ENCODE results near the gene CDC5L.
"Not testable (repeated sequence)": the region's sequence is repeated elsewhere in the genome, so short reads cannot be mapped to it uniquely, and the experiment has no call there.

The CDC5L gene

DNA sequence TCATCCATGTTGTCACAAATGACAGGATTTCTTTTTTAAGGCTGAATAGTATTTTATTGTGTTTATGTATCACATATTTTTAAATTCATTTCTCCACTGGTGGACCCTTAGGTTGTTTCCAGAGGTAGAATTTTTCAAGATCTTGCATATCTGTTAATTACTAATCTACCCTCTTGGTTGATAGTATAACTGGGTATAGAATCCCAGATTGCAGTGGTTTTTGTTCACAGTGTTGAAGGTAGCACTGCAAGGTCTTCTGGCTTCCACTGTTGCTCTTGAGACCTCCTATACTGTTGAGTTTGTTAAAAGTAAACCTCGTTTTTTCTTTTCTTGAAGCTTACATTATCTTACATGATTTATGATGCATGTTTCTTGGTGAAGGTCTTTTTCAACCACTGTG lies 22.9 kb downstream of the CDC5L start:
- in situ Hi-C loops (cut with HindIII; ENCODE audit: low sequenced_read_pairs): no loop called here

DNA sequence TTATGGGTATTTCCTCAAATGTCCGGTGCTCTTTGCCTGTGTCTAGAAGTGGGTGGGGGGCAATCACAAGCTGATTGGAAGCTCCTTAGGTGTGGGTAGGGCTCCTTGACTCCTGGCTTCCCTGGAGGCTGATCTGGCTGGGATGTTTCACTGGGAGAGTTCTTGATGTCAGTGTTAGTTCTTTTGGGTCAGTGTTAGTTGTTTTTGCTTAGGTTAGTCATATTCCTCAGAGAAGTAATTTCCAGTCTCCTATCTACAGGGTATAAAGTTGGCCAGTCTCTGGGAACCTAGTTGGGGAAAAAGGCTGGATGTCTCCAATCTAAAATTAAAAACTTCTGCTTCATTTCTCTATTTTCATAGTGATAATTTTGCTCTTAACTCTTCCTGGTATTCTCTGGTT lies 23.6 kb downstream of the CDC5L start:
- in situ Hi-C loops (cut with HindIII; ENCODE audit: low sequenced_read_pairs): no loop called here

DNA sequence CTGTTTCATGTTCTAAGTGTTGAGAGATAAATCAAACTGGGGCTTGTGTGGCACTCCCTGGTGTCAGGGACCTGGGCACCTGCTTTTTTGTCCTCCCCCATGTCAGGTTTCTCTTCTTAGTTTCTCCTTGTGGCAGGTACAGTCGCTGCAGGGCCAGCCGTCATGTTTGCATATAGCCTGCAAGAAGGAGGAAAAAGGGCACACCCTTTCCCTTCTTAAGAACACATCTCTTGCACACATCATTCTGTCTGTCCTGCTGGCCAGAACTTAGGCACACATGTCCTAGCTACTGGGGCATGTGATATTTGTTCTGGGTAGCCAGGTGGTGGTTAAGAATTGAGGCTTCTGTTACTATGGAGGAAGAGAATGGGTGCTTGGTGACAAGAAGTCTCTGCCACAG lies 27.9 kb downstream of the CDC5L start:
- in situ Hi-C loops (cut with HindIII; ENCODE audit: low sequenced_read_pairs): no loop called here

DNA sequence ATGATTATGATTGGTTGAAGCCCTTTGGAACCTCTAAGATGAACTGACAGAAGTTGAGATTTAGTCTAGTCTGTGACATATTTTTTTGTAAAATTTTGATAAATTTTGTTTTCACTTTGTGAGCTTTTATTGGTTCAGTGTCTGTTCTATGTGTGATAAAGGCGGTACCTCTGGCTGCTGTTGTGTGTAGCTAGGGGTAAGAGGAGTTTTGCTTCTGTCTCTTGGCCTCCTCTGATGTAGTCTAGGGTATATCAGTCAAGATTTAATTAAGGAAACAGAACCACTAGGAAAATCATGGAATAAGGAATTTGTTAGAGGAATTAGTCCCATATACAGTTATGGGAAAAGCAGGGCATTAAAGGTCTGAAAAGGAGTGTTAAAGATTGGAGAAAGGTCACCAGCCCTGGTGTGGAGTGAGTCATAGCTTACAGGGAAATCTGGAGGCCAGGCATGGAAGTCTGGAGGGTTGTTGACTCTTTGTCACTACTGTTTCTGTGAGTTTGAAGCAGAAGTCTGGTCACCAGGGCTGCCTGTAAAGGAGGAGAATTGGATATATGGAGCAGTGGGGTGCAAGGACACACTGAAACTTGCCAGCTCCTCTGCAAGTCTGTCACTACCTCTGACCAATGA lies 28.5 kb downstream of the CDC5L start:
- in situ Hi-C loops (cut with HindIII; ENCODE audit: low sequenced_read_pairs): no loop called here

DNA sequence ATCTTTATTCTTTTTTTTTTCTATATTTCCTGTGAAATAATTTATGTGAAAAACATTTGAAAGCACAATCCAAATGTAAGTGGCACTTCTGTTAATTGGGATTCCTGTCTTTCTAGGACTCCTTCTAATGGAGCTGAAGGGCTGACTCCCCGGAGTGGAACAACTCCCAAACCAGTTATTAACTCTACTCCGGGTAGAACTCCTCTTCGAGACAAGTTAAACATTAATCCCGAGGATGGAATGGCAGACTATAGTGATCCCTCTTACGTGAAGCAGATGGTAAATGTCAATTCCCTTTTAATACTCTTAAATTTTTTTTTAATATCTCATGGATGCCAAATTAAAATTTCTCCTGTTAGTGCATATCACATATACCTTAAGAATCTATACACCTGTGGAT lies 35.0 kb downstream of the CDC5L start:
- in situ Hi-C loops (cut with HindIII; ENCODE audit: low sequenced_read_pairs): no loop called here

DNA sequence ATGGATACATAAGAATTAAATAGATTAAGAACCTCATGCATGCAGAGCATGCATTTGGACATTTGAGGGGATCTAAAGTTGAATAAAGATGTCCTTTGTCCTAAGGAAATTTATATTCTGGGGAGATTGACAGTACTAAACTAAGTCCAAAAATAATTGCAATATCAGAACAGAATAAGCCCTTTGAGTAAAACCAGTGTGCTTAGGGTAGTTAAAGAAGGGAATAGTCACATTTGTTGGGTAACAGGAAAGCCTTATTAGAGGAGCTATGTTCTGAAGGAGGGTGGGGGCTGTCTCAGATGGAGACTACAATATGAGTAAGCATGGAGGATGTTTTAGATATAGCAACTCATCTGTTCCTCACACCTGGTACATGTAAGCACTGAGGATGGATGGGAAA lies 35.8 kb downstream of the CDC5L start:
- in situ Hi-C loops (cut with HindIII; ENCODE audit: low sequenced_read_pairs): no loop called here

DNA sequence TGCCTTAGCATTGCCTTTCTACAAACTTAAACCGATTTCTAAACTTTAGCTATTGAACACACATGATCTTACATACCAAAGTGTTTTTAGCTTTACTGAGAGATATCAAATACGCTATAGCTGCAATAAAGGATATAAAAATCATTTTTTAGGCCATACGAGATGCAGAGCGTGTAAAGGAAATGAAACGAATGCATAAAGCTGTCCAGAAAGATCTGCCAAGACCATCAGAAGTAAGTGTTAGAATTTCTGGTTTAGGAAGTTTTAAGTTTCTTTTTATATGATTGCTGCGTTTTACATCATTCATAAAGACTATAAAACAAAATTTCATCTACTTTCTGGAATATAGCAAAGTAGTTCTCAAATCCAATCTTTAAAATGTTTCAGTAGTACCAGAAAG lies 38.4 kb downstream of the CDC5L start:
- in situ Hi-C loops (cut with HindIII; ENCODE audit: low sequenced_read_pairs): no loop called here

DNA sequence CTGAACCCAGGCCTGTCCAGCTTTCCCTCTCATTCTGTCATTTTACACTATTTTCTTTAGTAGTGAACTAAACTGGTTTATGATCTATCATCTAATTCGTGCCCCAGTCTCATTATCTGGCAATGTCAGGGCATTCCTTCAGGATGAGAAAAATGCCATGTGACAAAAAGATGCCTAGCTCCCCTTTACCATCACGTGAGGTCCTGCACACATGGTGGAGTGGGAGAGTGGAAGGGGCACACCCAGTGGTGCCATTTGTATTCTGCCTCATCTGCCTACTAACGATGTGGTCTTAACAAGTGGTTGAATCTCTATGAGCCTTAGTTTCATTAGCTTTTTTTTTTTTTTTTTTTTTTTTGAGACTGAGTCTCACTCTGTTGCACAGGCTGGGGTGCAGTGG lies 41.2 kb downstream of the CDC5L start:
- in situ Hi-C loops (cut with HindIII; ENCODE audit: low sequenced_read_pairs): no loop called here

DNA sequence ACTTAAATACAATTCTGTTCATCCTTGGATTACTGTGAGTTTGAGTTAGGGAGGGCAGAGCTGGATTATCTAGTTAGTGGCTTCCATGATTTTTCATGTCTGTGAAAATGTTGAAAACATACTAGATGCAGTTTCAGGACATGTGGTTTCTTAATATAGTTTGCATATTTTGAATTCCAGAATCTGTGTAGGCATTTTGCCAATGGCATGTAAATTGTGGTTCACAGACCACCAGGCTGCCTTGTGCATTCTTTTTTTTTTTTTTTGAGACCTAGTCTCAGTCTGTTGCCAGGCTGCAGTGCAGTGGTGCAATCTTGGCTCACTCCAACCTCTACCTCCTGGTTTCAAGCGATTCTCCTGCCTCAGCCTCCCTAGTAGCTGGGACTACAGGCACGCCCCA lies 42.8 kb downstream of the CDC5L start:
- in situ Hi-C loops (cut with HindIII; ENCODE audit: low sequenced_read_pairs): no loop called here

DNA sequence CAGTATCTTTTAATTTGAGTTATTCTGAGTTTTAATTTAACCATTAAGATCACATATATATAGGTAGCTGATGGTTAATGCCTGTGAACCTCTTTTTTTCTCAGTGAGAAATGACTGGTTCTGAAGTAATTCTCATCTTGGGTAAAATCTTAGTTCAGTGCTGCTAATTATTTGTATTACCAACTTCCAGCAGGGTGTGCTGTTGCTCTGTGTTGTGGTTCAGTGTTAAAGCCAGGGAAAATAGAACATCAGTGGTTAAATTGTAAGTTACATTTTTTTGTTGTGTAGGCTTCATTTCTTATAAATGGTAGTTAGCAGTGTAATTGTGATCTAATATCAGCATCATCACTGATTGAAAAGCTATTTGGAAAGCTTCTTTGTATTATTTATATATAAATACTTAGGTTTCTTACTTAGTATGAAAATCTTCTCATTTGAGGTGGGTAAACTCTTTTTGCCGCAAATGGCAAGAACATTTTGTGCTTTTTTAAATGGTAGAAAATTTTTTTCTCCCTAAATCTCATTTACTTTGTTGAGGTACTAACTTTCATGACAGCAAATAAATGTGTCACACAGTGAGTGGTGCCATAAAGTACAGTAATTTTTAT lies 43.7 kb downstream of the CDC5L start:
- in situ Hi-C loops (cut with HindIII; ENCODE audit: low sequenced_read_pairs): no loop called here

DNA sequence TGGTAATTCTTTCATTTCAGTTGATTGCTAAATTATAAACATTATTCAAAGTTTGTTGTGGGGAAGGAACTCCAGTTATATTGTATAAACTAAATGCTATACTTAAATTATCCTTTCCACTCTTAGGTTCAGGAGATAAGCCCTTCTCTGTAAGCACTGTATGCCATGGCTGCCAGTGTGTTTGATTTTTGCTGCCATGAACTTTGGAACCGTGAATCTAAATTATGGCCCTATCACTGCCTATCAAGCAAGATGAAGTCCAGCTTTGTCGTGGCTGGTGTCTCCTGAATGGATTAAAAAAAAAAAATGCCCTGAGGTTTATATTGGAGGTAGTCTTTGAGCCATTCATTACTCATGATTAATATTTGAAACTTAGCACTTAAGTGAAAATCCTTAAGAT lies 44.7 kb downstream of the CDC5L start:
- in situ Hi-C loops (cut with HindIII; ENCODE audit: low sequenced_read_pairs): no loop called here

DNA sequence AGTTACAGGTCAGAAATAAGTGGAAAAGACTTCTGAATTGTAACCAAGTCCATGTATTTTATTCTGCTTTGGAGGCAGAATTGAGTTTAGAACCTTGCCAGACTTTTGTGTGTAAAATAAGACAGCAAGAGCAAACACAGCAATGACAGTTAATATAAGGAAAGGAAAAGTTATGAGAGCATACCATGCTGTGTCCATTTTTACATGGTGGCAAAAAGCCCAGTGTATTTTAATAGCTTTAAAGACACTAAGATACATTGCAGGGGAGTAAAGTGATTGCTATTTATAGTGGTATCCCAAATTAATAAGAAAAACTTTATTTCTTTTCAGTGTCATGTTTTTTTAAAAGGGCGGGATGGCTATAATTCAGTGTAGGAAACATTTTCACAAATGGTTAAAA lies 45.2 kb downstream of the CDC5L start:
- in situ Hi-C loops (cut with HindIII; ENCODE audit: low sequenced_read_pairs): no loop called here

DNA sequence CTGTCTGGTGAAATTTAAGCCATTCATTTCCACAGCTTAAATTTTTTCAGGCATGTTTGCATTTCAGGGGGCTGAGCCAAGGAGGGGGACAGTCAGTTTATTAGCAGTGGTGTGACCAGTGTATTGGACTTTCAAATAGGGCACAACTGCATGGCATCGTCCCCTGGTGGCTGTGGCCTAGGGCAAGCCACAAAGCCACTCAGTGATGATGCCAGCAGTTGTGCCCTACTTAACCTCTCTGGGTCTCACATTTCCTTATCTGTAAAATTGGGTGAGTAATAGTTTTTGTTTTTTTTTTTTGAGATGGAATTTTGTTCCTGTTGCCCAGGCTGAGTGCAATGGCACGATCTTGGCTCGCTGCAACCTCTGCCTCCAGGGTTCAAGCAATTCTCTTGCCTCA lies 48.0 kb downstream of the CDC5L start:
- in situ Hi-C loops (cut with HindIII; ENCODE audit: low sequenced_read_pairs): no loop called here

DNA sequence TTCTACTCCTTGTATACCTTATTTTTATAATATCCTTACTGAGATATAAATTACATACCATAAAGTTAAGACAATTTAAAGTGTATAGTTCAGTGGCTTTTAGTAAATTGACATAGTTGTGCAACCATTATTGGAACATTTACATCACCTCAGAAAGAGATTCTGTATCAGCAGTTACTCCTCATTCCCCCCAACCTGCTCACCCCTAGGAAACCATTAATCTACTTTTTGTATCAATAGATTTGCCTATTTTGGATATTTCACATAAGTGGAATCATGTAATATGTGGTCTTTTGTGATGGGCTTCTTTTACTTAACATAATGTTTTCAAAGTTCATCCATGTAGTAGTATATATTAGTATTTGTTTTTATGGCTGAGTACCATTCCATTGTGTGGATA lies 51.3 kb downstream of the CDC5L start:
- in situ Hi-C loops (cut with HindIII; ENCODE audit: low sequenced_read_pairs): no loop called here

DNA sequence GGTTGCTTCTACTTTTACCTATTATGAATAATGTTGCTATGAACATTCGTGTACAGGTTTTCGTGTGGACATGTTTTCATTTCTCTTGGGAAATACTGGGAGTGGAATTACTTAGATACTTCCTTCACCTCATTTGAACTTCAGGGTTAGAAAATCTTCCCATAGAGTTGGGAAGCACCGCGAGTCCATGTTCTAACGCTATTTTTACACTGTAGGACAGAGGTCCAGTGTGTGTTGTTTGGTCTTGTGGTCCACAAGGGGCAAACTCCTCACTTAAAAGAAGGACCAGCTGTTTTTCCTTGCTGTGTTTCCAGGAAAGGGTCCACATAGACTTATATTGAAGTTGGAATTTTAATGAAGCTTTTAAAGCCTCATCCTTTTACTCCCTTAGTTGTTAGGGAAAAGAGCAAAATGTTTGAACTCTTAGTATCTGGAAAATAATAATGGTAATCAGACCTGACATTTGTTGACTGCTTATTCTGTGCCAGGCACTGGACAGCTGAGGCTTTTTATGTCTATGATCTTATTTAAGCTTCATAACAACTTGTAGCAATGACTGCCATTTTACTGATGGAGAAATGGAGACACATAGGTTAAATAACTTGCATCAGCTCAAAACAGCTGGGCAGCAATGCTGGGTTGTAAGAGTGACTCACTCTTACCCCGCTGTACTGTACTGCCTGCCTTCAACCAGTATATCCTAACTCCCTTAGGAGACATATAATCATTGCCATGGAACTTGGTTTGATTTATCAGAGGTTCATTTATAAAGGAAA lies 52.0 kb downstream of the CDC5L start:
- in situ Hi-C loops (cut with HindIII; ENCODE audit: low sequenced_read_pairs): no loop called here

DNA sequence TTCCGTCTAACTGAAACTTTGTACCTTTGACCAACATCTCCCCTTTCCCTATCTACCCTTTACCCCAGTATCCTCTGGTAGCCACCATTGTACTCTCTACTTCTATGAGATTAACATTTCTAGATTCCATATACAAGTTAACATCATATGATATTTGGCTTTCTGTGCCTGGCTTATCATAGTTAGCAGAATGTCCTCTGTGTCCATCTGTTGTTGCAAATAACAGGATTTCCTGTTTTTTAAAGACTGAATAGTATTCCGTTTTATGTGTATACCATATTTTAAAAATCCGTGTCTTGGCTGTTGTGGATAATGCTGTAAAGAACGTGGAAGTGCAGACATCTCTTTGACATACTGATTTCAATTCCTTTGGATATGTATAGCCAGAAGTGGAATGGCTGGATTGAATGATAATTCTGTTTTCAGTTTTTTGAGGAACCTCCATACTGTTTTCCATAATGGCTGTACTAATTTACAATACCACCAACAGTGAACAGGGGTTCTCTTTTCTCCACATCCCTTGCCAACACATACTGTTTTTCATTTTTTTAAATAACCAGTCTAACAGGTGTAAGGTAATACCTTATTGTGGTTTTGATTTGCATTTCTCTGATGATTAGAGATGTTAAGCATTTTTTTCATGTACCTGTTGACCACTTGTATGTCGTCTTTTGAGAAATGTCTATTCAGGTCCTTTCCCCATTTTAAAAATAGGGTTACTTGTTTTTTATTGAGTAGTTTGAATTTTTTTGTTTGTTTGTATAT lies 53.8 kb downstream of the CDC5L start:
- in situ Hi-C loops (cut with HindIII; ENCODE audit: low sequenced_read_pairs): no loop called here

DNA sequence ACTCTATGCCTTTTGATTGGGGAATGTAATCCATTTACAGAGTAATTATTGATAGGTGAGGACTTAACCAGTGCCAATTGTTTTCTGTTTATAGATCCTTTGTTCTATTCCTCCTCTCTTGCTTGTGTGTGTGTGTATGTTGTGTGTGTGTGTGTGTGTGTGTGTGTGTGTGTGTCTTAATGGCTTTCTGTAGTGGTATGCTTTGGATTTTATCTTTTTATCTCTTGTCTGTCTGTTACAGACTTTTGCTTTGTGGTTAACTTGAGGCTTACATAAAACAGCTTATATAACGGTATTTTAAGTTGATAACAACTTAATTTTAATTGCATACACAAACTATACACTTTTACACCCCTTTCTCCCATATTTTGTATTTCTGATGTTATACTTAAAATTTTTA lies 54.7 kb downstream of the CDC5L start:
- in situ Hi-C loops (cut with HindIII; ENCODE audit: low sequenced_read_pairs): no loop called here

DNA sequence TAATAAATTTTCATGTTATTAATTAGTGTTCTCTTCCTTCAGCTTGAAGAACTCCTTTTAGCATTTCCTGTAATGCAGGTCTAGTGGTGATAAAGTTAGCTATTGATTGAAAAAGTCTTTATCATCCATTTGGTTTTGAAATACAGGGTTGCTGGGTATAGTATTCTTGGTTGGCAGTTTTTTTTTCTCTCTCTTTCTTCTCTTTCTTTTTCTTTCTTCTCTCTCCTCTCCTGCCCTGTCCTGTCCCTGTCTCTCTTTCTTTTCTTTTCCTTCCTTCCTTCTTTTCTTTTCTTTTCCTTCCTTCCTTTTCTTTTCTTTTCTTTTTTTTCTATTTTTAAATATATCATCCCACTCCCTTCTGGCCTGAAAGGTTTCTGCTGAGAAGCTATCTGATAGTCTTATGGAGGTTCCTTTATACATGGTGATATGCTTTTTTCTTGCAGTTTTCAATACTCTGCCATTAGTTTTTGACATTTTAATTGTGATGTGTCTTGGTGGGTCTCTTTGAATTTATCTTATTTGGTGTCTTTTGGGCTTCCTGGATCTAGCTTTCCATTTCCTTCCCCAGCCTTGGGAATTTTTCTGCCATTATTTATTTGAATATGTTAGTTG lies 55.4 kb downstream of the CDC5L start:
- in situ Hi-C loops (cut with HindIII; ENCODE audit: low sequenced_read_pairs): no loop called here

DNA sequence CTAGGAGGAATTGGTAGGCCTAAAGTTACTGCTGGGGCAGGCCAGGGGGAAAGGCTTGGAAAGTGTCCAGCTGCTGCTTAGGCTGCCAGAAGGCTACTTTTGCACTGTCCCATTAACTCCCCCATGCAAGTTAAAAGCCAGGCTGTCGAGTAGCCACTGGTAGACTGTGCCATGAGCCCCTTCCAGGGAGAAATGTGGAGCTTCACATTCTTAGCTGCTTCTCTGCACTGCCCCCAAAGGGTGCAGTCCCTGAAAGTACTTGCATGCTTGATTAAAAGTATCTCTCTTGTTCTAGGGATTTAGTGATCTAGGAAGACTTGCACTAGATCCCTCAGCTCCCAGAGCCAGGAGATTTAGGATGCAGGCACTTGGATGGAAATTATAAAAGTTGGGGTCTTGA lies 57.3 kb downstream of the CDC5L start:
- in situ Hi-C loops (cut with HindIII; ENCODE audit: low sequenced_read_pairs): no loop called here

DNA sequence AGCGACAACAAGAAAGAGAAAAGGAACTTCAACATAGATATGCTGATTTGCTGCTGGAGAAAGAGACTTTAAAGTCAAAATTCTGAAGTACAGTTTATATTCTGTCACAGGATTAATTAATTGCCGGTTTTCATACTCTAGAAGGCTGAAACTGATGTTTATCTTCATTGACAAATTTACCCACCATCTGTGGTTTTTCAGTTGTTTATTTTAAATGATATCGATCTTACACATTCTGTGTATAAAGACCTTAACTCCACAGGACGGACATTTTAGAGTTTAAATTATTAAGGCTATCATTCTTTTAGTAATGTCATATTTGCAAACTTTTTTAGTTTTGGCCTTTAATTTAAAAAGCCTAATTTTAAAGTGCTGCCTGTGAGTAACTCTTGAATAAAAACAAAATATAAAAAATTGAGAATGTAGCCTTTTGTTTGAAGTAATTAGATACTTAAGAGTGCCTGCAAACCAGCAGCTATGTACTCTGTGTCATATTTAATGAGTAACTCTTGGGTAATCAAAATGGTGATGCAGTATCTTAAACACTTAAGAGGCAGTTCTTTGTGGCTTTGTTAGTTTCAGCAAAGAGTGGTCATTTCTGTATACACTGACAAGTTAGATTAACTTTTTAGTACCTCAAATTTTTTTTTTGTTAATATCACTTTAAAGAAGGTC lies 59.3 kb downstream of the CDC5L start:
- in situ Hi-C loops (cut with HindIII; ENCODE audit: low sequenced_read_pairs): no loop called here

DNA sequence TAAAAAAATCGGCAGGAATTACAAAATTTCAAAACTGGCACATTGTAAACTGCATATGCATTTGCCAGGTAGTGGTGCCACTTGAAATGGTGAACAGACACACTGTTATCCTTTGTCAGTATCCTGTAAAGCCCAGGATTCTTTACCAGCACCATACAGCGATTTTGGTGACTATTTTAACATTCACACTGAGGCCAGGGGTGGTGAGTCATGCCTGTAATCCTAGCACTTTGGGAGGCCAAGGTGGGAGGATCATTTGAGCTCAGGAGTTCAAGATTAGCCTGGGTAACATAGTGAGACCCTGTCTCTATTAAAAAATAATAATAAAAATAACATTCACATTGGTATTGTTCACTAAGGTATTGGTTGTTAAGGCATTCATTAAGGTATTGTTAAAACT lies 61.7 kb downstream of the CDC5L start:
- in situ Hi-C loops (cut with HindIII; ENCODE audit: low sequenced_read_pairs): not testable (repeated sequence)

Measured in endothelial cell of hepatic sinusoid (primary cell).